Measurements from ENCODE around the gene SEMA3E.

- TF ChIP-seq EZH2 (IDR thresholded peaks at IDR 0.05; ENCODE audit: insufficient read depth, poor library complexity, severe bottlenecking) (no peak), EZH2phosphoT487 (IDR thresholded peaks at IDR 0.05; ENCODE audit: insufficient read depth, low read depth) (no peak)
These were observed 47.2 kb upstream of the SEMA3E start for GRCh38 chr7:83696101-83696500.
